ENCODE data around the gene MTPN. TPM values are rescaled to one million over a fixed set of nuclear protein-coding genes. Genes with fewer than 3 reads are reported as not detected.

Gene MTPN
- total and polyA plus RNA-seq, 8 donors: 106 to 130 (median 122) TPM

DNA sequence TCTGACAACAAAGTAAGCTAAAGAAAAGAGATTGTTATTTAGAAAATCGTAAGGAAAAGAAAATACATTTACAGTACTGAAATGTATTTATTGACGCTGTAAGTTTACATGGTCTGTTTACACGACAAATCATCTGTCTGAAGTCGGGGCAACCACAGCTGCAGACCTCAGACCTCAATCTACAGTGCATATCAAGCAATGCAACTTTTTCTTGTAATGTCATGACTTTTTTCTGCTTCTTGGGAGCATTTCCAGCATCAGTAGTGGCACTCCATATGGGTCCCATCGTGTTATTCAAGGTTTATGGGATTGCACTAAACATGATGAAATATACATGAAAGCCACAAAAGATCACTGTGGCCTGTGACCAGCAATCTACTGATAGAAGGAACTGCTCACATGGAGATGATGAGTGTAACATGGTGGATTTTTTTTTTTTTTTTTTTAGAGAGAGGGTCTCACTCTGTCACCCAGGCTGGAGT, 77.1 kb downstream of the MTPN start:
- peak in 2 of 4 donors; percentile 33 to 47 for DNase-seq
- no peak overlapping the region for H3K4me3 ChIP-seq
- intact Hi-C loops (cut with DNase I): no loop called here
- H3K27me3 ChIP-seq: no peaks in the 10 kb centered on the region
- H3K27ac ChIP-seq: no peak overlapping the region
- H3K9me3 ChIP-seq: no peaks in the 10 kb centered on the region
- no peak for ATAC-seq
- H3K36me3 ChIP-seq: no peaks in the 10 kb centered on the region
- TF ChIP-seq, protein P1, sequence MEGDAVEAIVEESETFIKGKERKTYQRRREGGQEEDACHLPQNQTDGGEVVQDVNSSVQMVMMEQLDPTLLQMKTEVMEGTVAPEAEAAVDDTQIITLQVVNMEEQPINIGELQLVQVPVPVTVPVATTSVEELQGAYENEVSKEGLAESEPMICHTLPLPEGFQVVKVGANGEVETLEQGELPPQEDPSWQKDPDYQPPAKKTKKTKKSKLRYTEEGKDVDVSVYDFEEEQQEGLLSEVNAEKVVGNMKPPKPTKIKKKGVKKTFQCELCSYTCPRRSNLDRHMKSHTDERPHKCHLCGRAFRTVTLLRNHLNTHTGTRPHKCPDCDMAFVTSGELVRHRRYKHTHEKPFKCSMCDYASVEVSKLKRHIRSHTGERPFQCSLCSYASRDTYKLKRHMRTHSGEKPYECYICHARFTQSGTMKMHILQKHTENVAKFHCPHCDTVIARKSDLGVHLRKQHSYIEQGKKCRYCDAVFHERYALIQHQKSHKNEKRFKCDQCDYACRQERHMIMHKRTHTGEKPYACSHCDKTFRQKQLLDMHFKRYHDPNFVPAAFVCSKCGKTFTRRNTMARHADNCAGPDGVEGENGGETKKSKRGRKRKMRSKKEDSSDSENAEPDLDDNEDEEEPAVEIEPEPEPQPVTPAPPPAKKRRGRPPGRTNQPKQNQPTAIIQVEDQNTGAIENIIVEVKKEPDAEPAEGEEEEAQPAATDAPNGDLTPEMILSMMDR (IDR thresholded peaks at IDR 0.05): no peak
- H3K4me1 ChIP-seq: no peaks in the 10 kb centered on the region

DNA sequence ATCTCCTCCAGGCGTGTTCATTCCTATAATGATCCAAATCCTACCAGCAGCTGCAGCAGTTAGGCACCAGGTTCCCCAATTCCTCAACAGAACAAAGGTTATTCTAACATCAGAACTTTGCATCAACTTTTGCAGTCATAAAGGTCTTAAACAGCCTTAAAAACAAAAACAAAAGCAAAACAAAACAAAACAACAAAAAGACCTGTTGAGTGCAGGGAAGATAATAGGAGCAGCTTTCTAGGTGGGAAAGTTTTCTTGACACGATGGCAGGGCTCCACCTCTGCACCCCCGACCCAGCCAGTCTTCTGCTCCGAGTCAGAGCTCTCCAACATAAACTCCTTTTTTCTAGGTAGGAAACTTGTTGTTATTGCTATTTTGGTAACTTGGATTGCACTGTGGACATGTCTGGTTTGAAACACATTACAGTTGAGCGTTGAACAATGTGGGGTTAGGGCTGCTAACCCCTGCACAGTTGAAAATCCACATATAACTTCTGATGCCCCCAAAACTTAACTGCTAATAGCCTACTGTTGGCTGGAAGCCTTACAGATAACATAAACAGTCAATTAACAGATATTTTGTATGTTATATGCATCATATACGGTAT, 77.6 kb downstream of the MTPN start:
- DNase-seq (peak in 2 of 4 donors; percentile 17 to 23), ATAC-seq (no peak)
- no peak overlapping the region for H3K27ac ChIP-seq
- no peaks in the 10 kb centered on the region for H3K27me3 ChIP-seq
- H3K9me3 ChIP-seq: no peaks in the 10 kb centered on the region
- TF ChIP-seq, protein P1 (IDR thresholded peaks at IDR 0.05): no peak
- intact Hi-C loops (cut with DNase I): no loop called here
- no peaks in the 10 kb centered on the region for H3K4me1 ChIP-seq
- H3K36me3 ChIP-seq: no peaks in the 10 kb centered on the region
- H3K4me3 ChIP-seq: no peak overlapping the region

DNA sequence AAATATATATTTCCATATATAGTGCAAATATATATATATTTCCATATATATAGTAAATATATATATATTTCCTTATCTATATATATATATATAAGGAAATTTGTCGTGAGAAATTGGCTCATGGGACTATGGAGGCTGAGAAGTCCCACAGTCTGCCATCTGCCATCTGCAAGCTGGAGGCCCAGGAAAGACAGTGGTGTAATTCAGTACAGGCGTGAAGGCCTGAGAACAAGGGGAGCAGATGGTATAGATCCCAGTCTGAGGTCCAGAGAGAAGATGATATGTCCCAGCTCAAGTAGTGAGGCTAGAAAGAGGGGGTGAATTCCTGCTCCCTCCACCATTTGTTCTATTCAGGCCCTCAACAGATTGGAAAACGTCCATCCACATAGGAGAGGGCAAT, 78.9 kb downstream of the MTPN start:
- DNase-seq (no peak), ATAC-seq (no peak)
- H3K4me3 ChIP-seq: no peak overlapping the region
- TF ChIP-seq, protein P1 (IDR thresholded peaks at IDR 0.05): no peak
- no peaks in the 10 kb centered on the region for H3K27me3 ChIP-seq
- no peaks in the 10 kb centered on the region for H3K36me3 ChIP-seq
- no peaks in the 10 kb centered on the region for H3K4me1 ChIP-seq
- no peaks in the 10 kb centered on the region for H3K9me3 ChIP-seq
- no peak overlapping the region for H3K27ac ChIP-seq
- intact Hi-C loops (cut with DNase I): no loop called here

DNA sequence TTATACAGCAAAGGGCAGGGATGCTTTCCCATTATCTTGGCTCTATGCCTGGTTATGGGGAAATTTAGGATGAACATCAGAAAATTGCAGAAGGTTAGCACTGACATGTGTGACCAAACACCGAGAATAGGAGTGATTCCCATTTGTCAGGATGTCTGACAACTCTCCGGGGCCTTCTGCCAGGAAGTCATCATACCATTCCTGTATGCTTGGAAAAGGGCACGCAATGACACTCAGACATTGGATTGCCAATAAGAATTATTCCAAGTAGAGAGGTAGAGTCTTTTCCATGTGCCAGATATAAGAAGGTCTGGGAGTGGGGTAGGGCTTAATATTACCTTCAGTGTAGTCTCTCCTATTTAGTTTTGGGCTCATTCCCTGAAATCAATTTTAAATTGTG, 82.3 kb downstream of the MTPN start:
- intact Hi-C loops (cut with DNase I): no loop called here
- no peaks in the 10 kb centered on the region for H3K36me3 ChIP-seq
- H3K4me1 ChIP-seq: no peaks in the 10 kb centered on the region
- H3K27ac ChIP-seq: no peak overlapping the region
- no peak for DNase-seq
- TF ChIP-seq, protein P1 (IDR thresholded peaks at IDR 0.05): no peak
- H3K4me3 ChIP-seq: no peak overlapping the region
- no peaks in the 10 kb centered on the region for H3K9me3 ChIP-seq
- H3K27me3 ChIP-seq: no peaks in the 10 kb centered on the region
- ATAC-seq: no peak

DNA sequence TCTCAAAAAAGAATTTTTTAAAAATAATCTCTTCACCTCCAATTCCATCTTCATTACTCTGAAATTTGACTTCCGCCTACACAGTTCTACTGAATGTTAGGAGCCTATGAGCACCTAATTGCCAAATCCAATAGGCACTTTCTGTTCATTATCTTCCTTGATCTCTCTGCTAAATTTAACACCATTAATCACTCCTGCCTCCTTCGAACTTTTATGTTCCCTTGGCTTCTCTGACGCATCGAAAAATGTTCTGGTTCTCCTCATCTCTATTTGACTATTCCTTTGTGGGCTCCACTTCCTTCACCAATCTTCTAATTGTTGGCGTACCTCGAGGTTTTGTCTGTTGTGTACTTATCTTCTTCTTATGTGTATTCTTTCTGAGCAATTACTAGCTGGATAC, 87.3 kb downstream of the MTPN start:
- no peak for ATAC-seq
- TF ChIP-seq, protein P1 (IDR thresholded peaks at IDR 0.05): no peak
- no peak for DNase-seq
- intact Hi-C loops (cut with DNase I): no loop called here
- Histone ChIP-seq H3K36me3 (no peaks in the 10 kb centered on the region), H3K9me3 (no peaks in the 10 kb centered on the region), H3K4me1 (no peaks in the 10 kb centered on the region), H3K27me3 (no peaks in the 10 kb centered on the region), H3K4me3 (no peak overlapping the region), H3K27ac (no peak overlapping the region)
